ENCODE data around the gene FOXC1. TPM values are rescaled to one million over a fixed set of nuclear protein-coding genes. Genes with fewer than 3 reads are reported as not detected.

The FOXC1 gene
- total RNA-seq, 2 experiments from 2014 or later = not detected

DNA sequence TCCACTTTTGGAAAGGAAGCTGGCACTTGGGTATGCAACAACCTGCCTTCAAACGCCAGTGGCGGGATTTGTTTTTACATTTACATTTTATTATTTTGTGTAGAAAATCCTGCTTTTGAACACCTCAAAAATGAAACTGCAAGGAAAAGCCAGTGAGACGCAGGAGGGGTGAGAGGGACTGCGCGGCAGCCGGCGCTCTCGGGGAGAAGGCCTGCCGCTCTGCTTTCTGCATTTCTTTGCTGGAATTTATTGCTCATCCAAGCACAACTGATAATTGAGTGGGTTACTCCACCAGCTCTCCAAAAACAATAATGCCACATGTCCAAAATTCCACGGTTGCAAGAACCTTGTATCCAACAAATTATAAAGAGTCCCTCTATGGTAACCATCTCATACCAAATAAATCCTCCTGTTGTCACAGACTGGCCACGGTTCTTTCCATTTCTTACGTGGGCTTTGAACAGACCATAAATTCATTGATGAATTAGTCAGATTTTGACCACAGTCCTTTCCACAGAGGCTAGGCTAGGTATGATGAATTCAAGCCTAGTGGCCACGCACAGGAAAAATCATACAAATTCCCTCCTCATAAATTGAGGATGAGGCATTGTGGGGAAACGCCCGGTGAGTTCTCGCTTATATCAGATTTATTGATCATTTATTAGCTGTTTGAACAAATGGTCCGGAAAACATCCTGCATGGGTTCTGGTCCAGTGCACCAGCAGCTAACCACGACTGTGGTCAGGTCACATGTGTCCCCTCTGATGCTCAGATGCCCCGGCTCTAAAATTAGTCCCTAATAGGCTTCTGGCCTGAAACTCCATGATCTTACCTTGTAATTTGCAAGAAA is 31.6 kb upstream of the FOXC1 start:
- no peaks in the 10 kb centered on the region for H3K36me3 ChIP-seq (ENCODE audit: insufficient read depth, low read length)
- H4K20me1 ChIP-seq (ENCODE audit: insufficient read depth, low read length) = no peaks in the 10 kb centered on the region
- ChIA-PET POLR2A (interaction anchor here (0.6 kb wide), 1 partner anchor 1168 kb away, joined by 4 read pairs; no protein-coding TSS in a partner anchor), CTCF (ENCODE audit: unreplicated experiment) (no interaction called here)
- no TSS peak for BruUV-seq (replicated peaks)
- H3K27ac ChIP-seq (ENCODE audit: low read depth, low read length, poor library complexity, severe bottlenecking) = no peak overlapping the region
- H3K4me1 ChIP-seq (ENCODE audit: insufficient read depth, low read length, poor library complexity, severe bottlenecking) = no peaks in the 10 kb centered on the region
- intact Hi-C loops (cut with micrococcal nuclease; ENCODE audit: unreplicated experiment) = no loop called here
- H3K9me2 ChIP-seq (ENCODE audit: insufficient read depth, low read length) = no peaks in the 10 kb centered on the region
- no peak for DNase-seq (ENCODE audit: low spot score)
- H3K4me2 ChIP-seq (ENCODE audit: low read length) = no peak overlapping the region
- no peaks in the 10 kb centered on the region for H3K9me3 ChIP-seq (ENCODE audit: low read length)
- no peak for TF ChIP-seq CTCF (conservative IDR thresholded peaks at IDR 0.05; ENCODE audit: low read length)
- TF ChIP-seq EZH2phosphoT487 (IDR thresholded peaks at IDR 0.05; ENCODE audit: borderline replicate concordance, low read depth, low read length) = no peak
- no peaks in the 10 kb centered on the region for H3K79me2 ChIP-seq (ENCODE audit: insufficient read depth, low read depth, low read length)
- H3K4me3 ChIP-seq (ENCODE audit: low read depth, low read length, poor library complexity, severe bottlenecking) = no peak overlapping the region
- H2AFZ ChIP-seq (ENCODE audit: low read length) = no peak overlapping the region

- H3K4me3 ChIP-seq (ENCODE audit: low read depth, low read length, poor library complexity, severe bottlenecking) = no peak overlapping the region
- intact Hi-C loops (cut with micrococcal nuclease; ENCODE audit: unreplicated experiment) = no loop called here
- H3K9me2 ChIP-seq (ENCODE audit: insufficient read depth, low read length) = no peaks in the 10 kb centered on the region
- no peaks in the 10 kb centered on the region for H3K4me1 ChIP-seq (ENCODE audit: insufficient read depth, low read length, poor library complexity, severe bottlenecking)
- H2AFZ ChIP-seq (ENCODE audit: low read length) = no peak overlapping the region
- H3K27ac ChIP-seq (ENCODE audit: low read depth, low read length, poor library complexity, severe bottlenecking) = no peak overlapping the region
- no TSS peak for BruUV-seq (replicated peaks)
- ChIA-PET POLR2A (interaction anchor here (0.5 kb wide), 1 partner anchor 634 kb away, joined by 3 read pairs; no protein-coding TSS in a partner anchor), CTCF (ENCODE audit: unreplicated experiment) (no interaction called here)
- H3K9me3 ChIP-seq (ENCODE audit: low read length) = no peaks in the 10 kb centered on the region
- no peaks in the 10 kb centered on the region for H3K36me3 ChIP-seq (ENCODE audit: insufficient read depth, low read length)
- TF ChIP-seq EZH2phosphoT487 (IDR thresholded peaks at IDR 0.05; ENCODE audit: borderline replicate concordance, low read depth, low read length) (no peak), CTCF (conservative IDR thresholded peaks at IDR 0.05; ENCODE audit: low read length) (no peak)
- H4K20me1 ChIP-seq (ENCODE audit: insufficient read depth, low read length) = no peaks in the 10 kb centered on the region
- no peaks in the 10 kb centered on the region for H3K79me2 ChIP-seq (ENCODE audit: insufficient read depth, low read depth, low read length)
- no peak for DNase-seq (ENCODE audit: low spot score)
- no peak overlapping the region for H3K4me2 ChIP-seq (ENCODE audit: low read length)
These were observed 30.6 kb upstream of the FOXC1 start for GRCh38 chr6:1579096-1579495.

DNA sequence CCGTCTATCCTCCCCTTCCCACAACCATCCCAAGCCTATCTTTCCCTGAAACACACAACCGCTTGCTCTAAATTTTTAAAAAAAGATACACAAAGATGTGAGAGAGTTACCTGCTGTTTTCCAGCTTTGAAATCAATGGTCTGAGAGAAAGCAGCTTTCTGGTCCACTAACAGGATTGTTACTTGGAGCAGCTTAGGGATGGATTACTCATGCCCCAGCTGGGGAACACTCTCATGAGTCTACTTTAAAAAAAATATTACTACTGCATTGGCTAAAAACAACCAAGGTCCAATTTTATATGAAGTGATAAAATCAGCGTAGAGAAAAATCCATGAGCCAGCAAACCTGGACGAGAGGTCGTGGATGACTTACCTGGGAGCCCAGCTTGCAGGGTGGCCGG is 29.6 kb upstream of the FOXC1 start:
- POLR2A ChIA-PET = no interaction called here
- BruUV-seq (replicated peaks) = no TSS peak
- Histone ChIP-seq H2AFZ (ENCODE audit: low read length) (no peak overlapping the region), H3K36me3 (ENCODE audit: insufficient read depth, low read length) (no peaks in the 10 kb centered on the region), H3K9me2 (ENCODE audit: insufficient read depth, low read length) (no peaks in the 10 kb centered on the region), H4K20me1 (ENCODE audit: insufficient read depth, low read length) (no peaks in the 10 kb centered on the region), H3K9me3 (ENCODE audit: low read length) (no peaks in the 10 kb centered on the region), H3K79me2 (ENCODE audit: insufficient read depth, low read depth, low read length) (no peaks in the 10 kb centered on the region), H3K4me1 (ENCODE audit: insufficient read depth, low read length, poor library complexity, severe bottlenecking) (no peaks in the 10 kb centered on the region), H3K4me3 (ENCODE audit: low read depth, low read length, poor library complexity, severe bottlenecking) (no peak overlapping the region), H3K27ac (ENCODE audit: low read depth, low read length, poor library complexity, severe bottlenecking) (no peak overlapping the region), H3K4me2 (ENCODE audit: low read length) (no peak overlapping the region)
- CTCF ChIA-PET (ENCODE audit: unreplicated experiment) = no interaction called here
- intact Hi-C loops (cut with micrococcal nuclease; ENCODE audit: unreplicated experiment) = no loop called here
- no peak for TF ChIP-seq CTCF (conservative IDR thresholded peaks at IDR 0.05; ENCODE audit: low read length)
- TF ChIP-seq EZH2phosphoT487 (IDR thresholded peaks at IDR 0.05; ENCODE audit: borderline replicate concordance, low read depth, low read length) = no peak
- DNase-seq (ENCODE audit: low spot score) = no peak
